Endothelial cell of umbilical vein (primary cell): ENCODE results near the gene SSB. TPM values are rescaled to one million over a fixed set of nuclear protein-coding genes. Genes with fewer than 3 reads are reported as not detected.

Experiments used
- BruUV-seq: library from RNA; stranded (reverse); fragments of 400-500 nt; replicated peaks from 2 replicates; lab custom pipeline; 2021; lab: Mats Ljungman, UMichigan
- CTCF ChIA-PET: fragments of 300-600, 350-600 bp; sonication (Branson Sonifier 250); formaldehyde crosslinking; loops from one replicate; lab custom pipeline; 2021; ENCODE audit warnings: antibody characterized with exemption, inconsistent platforms; lab: Charles Lee
- POLR2A ChIA-PET: fragments of 300-600, 350-600 bp; sonication (Branson Sonifier 250); formaldehyde crosslinking; loops from one replicate; lab custom pipeline; 2021; ENCODE audit warnings: antibody characterized with exemption, inconsistent platforms; lab: Charles Lee
- DNase-seq: peaks from one replicate; pipeline ENCODE4 v3.0.0-alpha.2; 2011; ENCODE audit warnings: low read depth, low spot score
- FAIRE-seq: peaks from 2 replicates; lab custom pipeline; 2011; peaks lifted over from hg19 to GRCh38; lab: Jason Lieb, UNC
- H2AFZ ChIP-seq: 2 replicates; pipeline ENCODE4 v1.6.0; 2012; ENCODE audit warnings: low read depth, low read length, control low read depth, inconsistent platforms
- H3K27ac ChIP-seq: 2 replicates; pipeline ENCODE4 v1.5.1; 2011; ENCODE audit warnings: low read depth, mild to moderate bottlenecking, control low read depth, low read length, moderate library complexity; ENCODE audit not compliant: insufficient read depth
- H3K27me3 ChIP-seq, 2 experiments: 2 replicates each; pipeline versions ENCODE4 v1.6.0 to v1.6.1; 2011; ENCODE audit warnings: low read length in 2 of 2, mixed read lengths in 1 of 2; ENCODE audit not compliant: control insufficient read depth in 2 of 2, insufficient read depth in 2 of 2
- H3K36me3 ChIP-seq, 2 experiments: 2 replicates in 1 of 2; 3 replicates in 1 of 2; pipeline ENCODE4 v1.5.1; 2011; ENCODE audit warnings: low read length in 2 of 2, mild to moderate bottlenecking in 1 of 2, moderate library complexity in 1 of 2; ENCODE audit not compliant: control insufficient read depth in 2 of 2, insufficient read depth in 2 of 2; ENCODE audit errors: extremely low read depth in 1 of 2
- H3K4me1 ChIP-seq: 3 replicates; pipeline ENCODE4 v1.5.1; 2011; ENCODE audit warnings: mild to moderate bottlenecking, low read length; ENCODE audit not compliant: control insufficient read depth, insufficient read depth; ENCODE audit errors: extremely low read depth
- H3K4me2 ChIP-seq: 2 replicates; pipeline ENCODE4 v1.6.1; 2011; ENCODE audit warnings: low read length, control low read depth, mixed read lengths; ENCODE audit not compliant: insufficient read depth
- H3K4me3 ChIP-seq, 3 experiments: fragments of 200-600 bp in 1 of 3; sonication (generic), shearing (Covaris generic) in 1 of 3; replicated peaks in 1 of 3; 2 replicates each; pipeline ENCODE4 v1.5.1; 2011 to 2016; ENCODE audit warnings: control low read depth in 3 of 3, low read length in 3 of 3, mild to moderate bottlenecking in 2 of 3, inconsistent platforms in 1 of 3, low read depth in 1 of 3, moderate library complexity in 1 of 3; ENCODE audit not compliant: insufficient read depth in 1 of 3
- H3K79me2 ChIP-seq: 2 replicates; pipeline ENCODE4 v1.6.0; 2012; ENCODE audit warnings: low read length, inconsistent platforms; ENCODE audit not compliant: control insufficient read depth, insufficient read depth
- H3K9ac ChIP-seq: replicated peaks from 2 replicates; pipeline ENCODE3; 2011; ENCODE audit warnings: low read length, control low read depth; ENCODE audit not compliant: insufficient read depth; ENCODE audit errors: extremely low read depth
- H3K9me1 ChIP-seq: replicated peaks from 3 replicates; pipeline ENCODE4 v1.6.0; 2011; ENCODE audit warnings: mild to moderate bottlenecking, low read length; ENCODE audit not compliant: control insufficient read depth, insufficient read depth; ENCODE audit errors: extremely low read depth
- H3K9me3 ChIP-seq: replicated peaks from 2 replicates; pipeline ENCODE4 v1.5.1; 2012; ENCODE audit warnings: low read length, inconsistent platforms; ENCODE audit not compliant: control insufficient read depth, insufficient read depth
- H4K20me1 ChIP-seq: replicated peaks from 2 replicates; pipeline ENCODE3; 2011; ENCODE audit warnings: mild to moderate bottlenecking, low read length; ENCODE audit not compliant: control insufficient read depth, insufficient read depth; ENCODE audit errors: extremely low read depth
- EZH2 ChIP-seq: IDR thresholded peaks from 2 replicates; pipeline ENCODE4 v1.6.1; 2012; ENCODE audit warnings: borderline replicate concordance, low read depth, mild to moderate bottlenecking, moderate library complexity, low read length, inconsistent platforms; ENCODE audit not compliant: severe bottlenecking
- FOS ChIP-seq: IDR thresholded peaks from 2 replicates; pipeline ENCODE4 v1.6.1; 2011; ENCODE audit warnings: mild to moderate bottlenecking, low read length, moderate library complexity, borderline replicate concordance; ENCODE audit not compliant: insufficient read depth
- GATA2 ChIP-seq: IDR thresholded peaks from 2 replicates; pipeline ENCODE4 v1.7.0; 2011; ENCODE audit warnings: low read depth, mild to moderate bottlenecking, moderate library complexity, mixed read lengths, low read length; ENCODE audit not compliant: insufficient read length, insufficient read depth
- JUN ChIP-seq: IDR thresholded peaks from 2 replicates; pipeline ENCODE4 v1.6.1; 2011; ENCODE audit warnings: borderline replicate concordance, low read depth; ENCODE audit not compliant: insufficient read length, insufficient read depth
- MYC ChIP-seq: IDR thresholded peaks from one replicate; pipeline ENCODE4 v1.6.1; 2011; ENCODE audit warnings: mild to moderate bottlenecking, low read depth, low read length
- POLR2A ChIP-seq: IDR thresholded peaks from 2 replicates; pipeline ENCODE4 v1.6.1; 2012; ENCODE audit warnings: low read depth, mild to moderate bottlenecking, control low read depth, low read length
- POLR2AphosphoS5 ChIP-seq: IDR thresholded peaks from 2 replicates; pipeline ENCODE4 v1.6.1; 2012; ENCODE audit warnings: low read depth, mild to moderate bottlenecking, control low read depth, low read length, moderate library complexity; ENCODE audit not compliant: insufficient read depth
- dilution Hi-C: fragments of 300-500 bp; cut with MboI; formaldehyde crosslinking; loops from one replicate; pipeline ENCODE4 v1.15.0; 2019; ENCODE audit warnings: low sequenced_read_pairs; ENCODE audit not compliant: extremely low pct_ligation_motif_present
- intact Hi-C: fragments of 100-400 bp; cut with micrococcal nuclease; formaldehyde crosslinking; loops from one replicate; pipeline ENCODE4 v1.10.0; 2022
- polyA plus RNA-seq, 4 experiments: library from polyadenylated mRNA; depleted of rRNA in 3 of 4; stranded (reverse) in 3 of 4; unstranded in 1 of 4; fragments of >200 nt; gene quantifications; 2 replicates each; pipeline versions ENCODE4 v1.2.1 to v1.2.3, GENCODE V29; 2011 to 2012; ENCODE audit warnings: missing spikeins in 1 of 4
- total RNA-seq: library from RNA; stranded (reverse); gene quantifications from 2 replicates; pipeline ENCODE4 v1.2.3, GENCODE V29; 2021
- TF ChIP-seq, protein P1 (sequence below), 2 donors: IDR thresholded peaks; 1 replicate in 1 of 2; 2 replicates in 1 of 2; pipeline ENCODE4 v1.5.1; 2011; ENCODE audit warnings: low read length in 2 of 2, mild to moderate bottlenecking in 2 of 2, moderate library complexity in 2 of 2, control low read depth in 1 of 2, inconsistent platforms in 1 of 2, low read depth in 1 of 2; ENCODE audit not compliant: insufficient read depth in 1 of 2; ENCODE audit errors: extremely low read depth in 1 of 2
- TF ChIP-seq, protein P2 (sequence below): IDR thresholded peaks from 2 replicates; pipeline ENCODE4 v1.6.1; 2011; ENCODE audit not compliant: insufficient read depth, insufficient read length

Gene SSB
- total and polyA plus RNA-seq, 2 donors (not counting 3 experiments of a cell fraction or from before 2014, with no cell fraction given): 36.1 to 125 TPM

DNA sequence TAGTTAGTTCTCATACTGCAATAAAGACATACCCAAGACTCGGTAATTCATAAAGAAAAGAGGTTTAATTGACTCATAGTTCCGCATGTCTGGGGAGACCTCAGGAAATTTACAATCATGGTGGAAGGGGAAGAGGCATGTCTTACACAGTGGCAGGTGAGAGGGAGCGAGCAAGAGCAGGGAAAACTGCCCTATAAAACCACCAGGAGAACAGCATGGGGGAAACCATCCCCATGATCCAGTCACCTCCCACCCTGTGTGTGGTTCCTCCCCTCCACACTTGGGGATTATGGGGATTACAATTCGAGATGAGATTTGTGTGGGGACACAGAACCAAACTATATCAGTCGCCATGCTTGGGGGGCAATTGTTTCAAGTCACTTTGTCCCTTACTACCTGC lies 1.1 kb upstream of the SSB start:
- H3K27me3 ChIP-seq: no peaks in the 10 kb centered on the region
- no peak overlapping the region for H3K9ac ChIP-seq
- FAIRE-seq (no peak), DNase-seq (no peak)
- ChIA-PET CTCF (interaction anchor here (1.2 to 1.4 kb wide), 3 partner anchors 10 to 276 kb away, joined by 3 to 6 read pairs (median 5); partner anchors contain the start of gene METTL5), POLR2A (no interaction called here)
- TF ChIP-seq JUN (no peak), MYC (no peak), EZH2 (no peak), GATA2 (no peak), POLR2A (no peak), FOS (no peak), POLR2AphosphoS5 (no peak)
- TF ChIP-seq, protein P1, sequence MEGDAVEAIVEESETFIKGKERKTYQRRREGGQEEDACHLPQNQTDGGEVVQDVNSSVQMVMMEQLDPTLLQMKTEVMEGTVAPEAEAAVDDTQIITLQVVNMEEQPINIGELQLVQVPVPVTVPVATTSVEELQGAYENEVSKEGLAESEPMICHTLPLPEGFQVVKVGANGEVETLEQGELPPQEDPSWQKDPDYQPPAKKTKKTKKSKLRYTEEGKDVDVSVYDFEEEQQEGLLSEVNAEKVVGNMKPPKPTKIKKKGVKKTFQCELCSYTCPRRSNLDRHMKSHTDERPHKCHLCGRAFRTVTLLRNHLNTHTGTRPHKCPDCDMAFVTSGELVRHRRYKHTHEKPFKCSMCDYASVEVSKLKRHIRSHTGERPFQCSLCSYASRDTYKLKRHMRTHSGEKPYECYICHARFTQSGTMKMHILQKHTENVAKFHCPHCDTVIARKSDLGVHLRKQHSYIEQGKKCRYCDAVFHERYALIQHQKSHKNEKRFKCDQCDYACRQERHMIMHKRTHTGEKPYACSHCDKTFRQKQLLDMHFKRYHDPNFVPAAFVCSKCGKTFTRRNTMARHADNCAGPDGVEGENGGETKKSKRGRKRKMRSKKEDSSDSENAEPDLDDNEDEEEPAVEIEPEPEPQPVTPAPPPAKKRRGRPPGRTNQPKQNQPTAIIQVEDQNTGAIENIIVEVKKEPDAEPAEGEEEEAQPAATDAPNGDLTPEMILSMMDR (IDR thresholded peaks at IDR 0.05; ENCODE audit: extremely low read depth in 1 of 2, insufficient read depth in 1 of 2, low read depth in 1 of 2, low read length in 2 of 2): no peak
- TF ChIP-seq, protein P2, sequence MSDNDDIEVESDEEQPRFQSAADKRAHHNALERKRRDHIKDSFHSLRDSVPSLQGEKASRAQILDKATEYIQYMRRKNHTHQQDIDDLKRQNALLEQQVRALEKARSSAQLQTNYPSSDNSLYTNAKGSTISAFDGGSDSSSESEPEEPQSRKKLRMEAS: no peak
- no TSS peak for BruUV-seq
- no peak overlapping the region for H3K27ac ChIP-seq
- dilution Hi-C loops (no loop called here), intact Hi-C loops (loop anchor here (10.0 kb wide), 1 partner anchor 433 kb away; the partner anchor contains the start of gene LRP2)
- peaks cover 3 to 9% of the 10 kb centered on the region in 2 experiments for H3K36me3 ChIP-seq
- H3K4me1 ChIP-seq: peaks cover 14% of the 10 kb centered on the region
- no peaks in the 10 kb centered on the region for H4K20me1 ChIP-seq
- H3K79me2 ChIP-seq: peaks cover 37% of the 10 kb centered on the region
- H3K4me3 ChIP-seq: no peak overlapping the region
- H3K9me3 ChIP-seq: no peaks in the 10 kb centered on the region
- peak overlapping the region; percentile 98 for H2AFZ ChIP-seq
- H3K9me1 ChIP-seq: no peaks in the 10 kb centered on the region
- H3K4me2 ChIP-seq: no peak overlapping the region
